ENCODE data around the gene CIAO3. TPM values are rescaled to one million over a fixed set of nuclear protein-coding genes. Genes with fewer than 3 reads are reported as not detected.

Gene CIAO3
- total and polyA plus RNA-seq, 10 of the 15 experiments (the other 5 are each of a cell fraction or from before 2014, with no cell fraction given), result 1.4 to 37.5 (median 30.8) TPM

DNA sequence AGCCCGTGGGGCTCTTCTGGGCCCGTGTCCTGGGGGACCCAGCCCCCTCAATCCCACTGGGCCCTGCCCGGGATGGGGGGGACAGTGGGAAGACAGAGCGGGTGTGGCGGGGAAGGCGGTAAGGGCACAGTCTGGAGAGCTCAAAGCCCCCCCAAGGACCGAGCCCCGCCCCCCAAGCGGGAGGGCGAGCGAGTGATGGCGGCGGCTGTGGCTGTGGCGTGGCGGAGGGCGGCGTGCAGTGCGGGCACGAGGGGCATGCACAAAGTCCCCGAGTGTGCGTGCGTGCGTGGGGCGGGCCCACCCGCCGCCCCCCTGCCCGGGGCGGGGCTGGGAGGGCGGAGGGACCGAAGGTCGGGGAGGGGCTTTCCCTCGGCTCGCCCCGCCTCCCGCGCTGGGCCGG, 47.0 kb downstream of the CIAO3 start:
- ChIA-PET POLR2A (interaction anchor here (0.6 to 2.0 kb wide), 2 partner anchors 22 to 194 kb away, joined by 4 to 7 read pairs; partner anchors contain the start of gene METRN), SMC1A (ENCODE audit: uncharacterized antibody, unreplicated experiment) (no interaction called here), CTCF (no interaction called here), RAD21 (ENCODE audit: unreplicated experiment) (no interaction called here)
- FAIRE-seq (no peak), DNase-seq (ENCODE audit: low read depth, low spot score) (no peak), ATAC-seq (no peak)
- TF ChIP-seq BHLHE40 (IDR thresholded peaks at IDR 0.05; ENCODE audit: borderline replicate concordance in 1 of 2, low read depth in 2 of 2, low read length in 1 of 2), result peak in 1 of 2 experiments; percentile 86; a peak in 2 of 4 replicates
- TF ChIP-seq STAT3 (IDR thresholded peaks at IDR 0.05; ENCODE audit: low read depth, low read length), result no peak
- H3K9ac ChIP-seq (ENCODE audit: control insufficient read depth, insufficient read depth, low read length), result no peak overlapping the region
- no TSS peak for BruUV-seq (replicated peaks)
- H3K4me3 ChIP-seq, result no peak overlapping the region
- 5% methylated on average over 18 of the region's 37 CpGs for WGBS (ENCODE audit: insufficient coverage, insufficient replicate concordance, low lambda C conversion rate, missing lambda C conversion rate)
- H3K27ac ChIP-seq (ENCODE audit: control insufficient read depth, insufficient read depth), result no peak overlapping the region
- peaks cover 9% of the 10 kb centered on the region for H3K79me2 ChIP-seq (ENCODE audit: control insufficient read depth, insufficient read depth, low read length)
- intact Hi-C loops (cut with micrococcal nuclease; ENCODE audit: unreplicated experiment) (no loop called here), in situ Hi-C loops (cut with MboI) (no loop called here)
- H3K9me3 ChIP-seq (replicated peaks; ENCODE audit: control insufficient read depth, insufficient read depth, low read length), result no peaks in the 10 kb centered on the region; the same call in 2 of the 3 replicates
- H2AFZ ChIP-seq (ENCODE audit: control insufficient read depth, low read depth, low read length), result no peak overlapping the region
- H3K27me3 ChIP-seq (replicated peaks in 1 of 2; ENCODE audit: control insufficient read depth in 2 of 2, insufficient read depth in 2 of 2, low read length in 1 of 2), result peaks cover 2 to 6% of the 10 kb centered on the region in 2 experiments; a peak in 3 of 4 replicates
- no peaks in the 10 kb centered on the region for H3K36me3 ChIP-seq (ENCODE audit: control insufficient read depth in 2 of 2, insufficient read depth in 2 of 2, low read length in 1 of 2)
- no peak overlapping the region; the same call in 1 of the 2 replicates for H3K4me2 ChIP-seq (ENCODE audit: control insufficient read depth, insufficient read depth)
- H4K20me1 ChIP-seq (ENCODE audit: control insufficient read depth, insufficient read depth), result no peaks in the 10 kb centered on the region
- peaks cover 12% of the 10 kb centered on the region for H3K4me1 ChIP-seq (ENCODE audit: control insufficient read depth, insufficient read depth, low read length)

DNA sequence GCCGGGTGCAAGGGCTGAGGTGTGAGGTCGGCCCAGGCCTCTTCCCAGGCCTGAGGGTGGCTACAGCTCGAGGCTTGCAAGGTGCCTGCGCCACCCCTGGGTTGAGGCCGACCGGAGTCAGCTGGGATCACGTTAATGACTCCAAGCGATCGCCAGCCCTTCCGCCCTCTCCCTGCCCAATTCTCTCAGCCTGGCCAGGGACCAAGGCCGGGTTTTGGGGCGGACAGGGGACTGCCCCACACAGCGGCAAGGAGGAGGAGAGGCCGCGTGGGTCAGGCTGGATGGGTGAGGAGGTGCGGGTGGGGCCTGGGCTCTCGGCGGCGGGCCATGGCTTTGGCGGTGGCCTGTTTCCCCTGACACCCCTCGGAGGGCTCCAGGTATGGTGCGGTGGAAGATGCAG, 47.4 kb downstream of the CIAO3 start:
- Histone ChIP-seq H3K27me3 (replicated peaks in 1 of 2; ENCODE audit: control insufficient read depth in 2 of 2, insufficient read depth in 2 of 2, low read length in 1 of 2) (peaks cover 2 to 6% of the 10 kb centered on the region in 2 experiments; a peak in 3 of 4 replicates), H3K4me3 (no peak overlapping the region), H3K36me3 (ENCODE audit: control insufficient read depth in 2 of 2, insufficient read depth in 2 of 2, low read length in 1 of 2) (no peaks in the 10 kb centered on the region), H3K79me2 (ENCODE audit: control insufficient read depth, insufficient read depth, low read length) (peaks cover 9% of the 10 kb centered on the region), H4K20me1 (ENCODE audit: control insufficient read depth, insufficient read depth) (no peaks in the 10 kb centered on the region), H3K27ac (ENCODE audit: control insufficient read depth, insufficient read depth) (no peak overlapping the region), H3K9me3 (replicated peaks; ENCODE audit: control insufficient read depth, insufficient read depth, low read length) (no peaks in the 10 kb centered on the region; the same call in 2 of the 3 replicates), H3K9ac (ENCODE audit: control insufficient read depth, insufficient read depth, low read length) (no peak overlapping the region), H2AFZ (ENCODE audit: control insufficient read depth, low read depth, low read length) (no peak overlapping the region), H3K4me1 (ENCODE audit: control insufficient read depth, insufficient read depth, low read length) (peaks cover 12% of the 10 kb centered on the region), H3K4me2 (ENCODE audit: control insufficient read depth, insufficient read depth) (no peak overlapping the region)
- in situ Hi-C loops (cut with MboI), result no loop called here
- CTCF ChIA-PET, result no interaction called here
- FAIRE-seq, result no peak
- RAD21 ChIA-PET (ENCODE audit: unreplicated experiment), result no interaction called here
- intact Hi-C loops (cut with micrococcal nuclease; ENCODE audit: unreplicated experiment), result no loop called here
- SMC1A ChIA-PET (ENCODE audit: uncharacterized antibody, unreplicated experiment), result no interaction called here
- POLR2A ChIA-PET, result interaction anchor here (0.6 kb wide), 1 partner anchor 194 kb away, joined by 4 read pairs; no protein-coding TSS in a partner anchor
- DNase-seq (ENCODE audit: low read depth, low spot score), result no peak
- TF ChIP-seq RELA (IDR thresholded peaks at IDR 0.05; ENCODE audit: borderline replicate concordance, partially characterized antibody) (no peak), RBBP5 (conservative IDR thresholded peaks at IDR 0.05) (no peak)
- WGBS (ENCODE audit: insufficient coverage, insufficient replicate concordance, low lambda C conversion rate, missing lambda C conversion rate), result 52% methylated on average over 19 of the region's 22 CpGs
- BruUV-seq (replicated peaks), result no TSS peak
- ATAC-seq, result no peak

All from GM12878 (cell line).